Erythroblast (primary cell): Measurements from ENCODE around the gene PARL.

Experiments
- GATA1 ChIP-seq: IDR thresholded peaks from 2 replicates; pipeline ENCODE4 v1.6.1; 2011; ENCODE audit warnings: low read depth, mild to moderate bottlenecking, control low read depth, low read length, moderate library complexity
- POLR2A ChIP-seq: IDR thresholded peaks from 2 replicates; pipeline ENCODE4 v1.6.1; 2011; ENCODE audit warnings: mild to moderate bottlenecking, low read length

DNA sequence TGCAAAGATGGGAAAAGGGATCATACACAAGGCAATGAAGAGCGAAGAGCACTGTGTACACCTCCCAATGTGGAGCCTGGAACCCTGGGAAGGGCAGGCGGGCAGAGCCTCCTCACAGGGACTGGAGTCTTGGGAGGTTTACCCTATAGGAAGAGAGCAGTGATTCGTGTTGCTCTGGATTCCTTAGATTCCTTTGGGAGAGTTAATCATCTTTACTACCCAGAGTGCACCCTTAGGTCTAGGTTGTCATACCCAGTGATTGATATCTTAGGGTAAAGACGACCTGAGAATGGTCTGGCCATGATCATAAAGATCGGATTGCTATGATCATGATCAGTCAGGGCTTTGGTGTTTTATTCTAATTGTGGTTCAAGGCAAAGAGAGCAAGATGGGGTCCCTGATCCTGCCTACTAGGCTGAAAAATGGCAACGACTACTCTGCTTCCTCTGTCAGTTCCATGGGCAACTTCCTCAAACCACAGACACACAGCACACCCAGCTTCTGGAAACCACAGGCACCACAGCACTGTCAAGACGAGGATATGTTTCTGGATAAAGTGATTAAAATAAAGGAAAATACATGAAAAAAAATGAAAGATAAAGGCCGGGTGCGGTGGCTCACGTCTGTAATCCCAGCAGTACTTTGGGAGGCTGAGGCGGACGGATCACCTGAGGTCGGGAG, 38.9 kb downstream of the PARL start:
- TF ChIP-seq POLR2A: no peak
- TF ChIP-seq GATA1: no peak
